Measurements from ENCODE around the gene ISG20. TPM values are rescaled to one million over a fixed set of nuclear protein-coding genes. Genes with fewer than 3 reads are reported as not detected.

Gene ISG20
- total RNA-seq, 1 experiment from 2014 or later = 75.6 TPM

- no peak for DNase-seq
- intact Hi-C loops (cut with micrococcal nuclease; ENCODE audit: unreplicated experiment) = no loop called here
- Mint-ChIP-seq H3K27ac (ENCODE audit: unreplicated experiment) (no peak overlapping the region), H3K4me3 (ENCODE audit: low read depth, unreplicated experiment) (no peak overlapping the region), H3K36me3 (ENCODE audit: insufficient read depth, unreplicated experiment) (no peaks in the 10 kb centered on the region), H3K4me1 (ENCODE audit: low read depth, unreplicated experiment) (no peaks in the 10 kb centered on the region), H3K27me3 (ENCODE audit: unreplicated experiment) (peaks cover 98% of the 10 kb centered on the region), H3K9me3 (ENCODE audit: low read depth, unreplicated experiment) (no peaks in the 10 kb centered on the region)
- CTCF ChIA-PET = no interaction called here
- no TSS peak for BruUV-seq (replicated peaks)
- no peak for TF ChIP-seq CTCF (IDR thresholded peaks at IDR 0.05; ENCODE audit: unreplicated experiment)
Measured at GRCh38 chr15:88705769-88706165, 67.0 kb downstream of the ISG20 start.

Small RNAs within 50 kb of the gene (microRNA-seq; reads per million reads assigned to microRNA genes)
- not detected for gene MIR1179
- gene MIR3529 = not detected
- not detected for gene MIR7-2

Other genes starting within 250 kb of the ISG20 start
- gene MRPL46, start 171.6 kb upstream of the ISG20 start, total RNA-seq (2022) = 47.6 and 53.8 TPM in 2 replicates
- 66.6 and 75.6 TPM in 2 replicates for gene MRPS11, start 171.3 kb upstream of the ISG20 start, total RNA-seq (2022)
- gene DET1, start 92.3 kb upstream of the ISG20 start, total RNA-seq (2022) = 4.2 and 4.9 TPM in 2 replicates
- 34.9 and 43.4 TPM in 2 replicates for gene AEN, start 17.7 kb upstream of the ISG20 start, total RNA-seq (2022)
- not detected in 2 replicates for gene ACAN, start 164.4 kb downstream of the ISG20 start, total RNA-seq (2022)